ENCODE measurements around the gene PCP2.
"Not testable (repeated sequence)": the region's sequence is repeated elsewhere in the genome, so short reads cannot be mapped to it uniquely, and the experiment has no call there.

PCP2 gene

GRCh38 chr19:7648265-7649014 lies 14.9 kb upstream of the PCP2 start:
- TF ChIP-seq, protein P1, sequence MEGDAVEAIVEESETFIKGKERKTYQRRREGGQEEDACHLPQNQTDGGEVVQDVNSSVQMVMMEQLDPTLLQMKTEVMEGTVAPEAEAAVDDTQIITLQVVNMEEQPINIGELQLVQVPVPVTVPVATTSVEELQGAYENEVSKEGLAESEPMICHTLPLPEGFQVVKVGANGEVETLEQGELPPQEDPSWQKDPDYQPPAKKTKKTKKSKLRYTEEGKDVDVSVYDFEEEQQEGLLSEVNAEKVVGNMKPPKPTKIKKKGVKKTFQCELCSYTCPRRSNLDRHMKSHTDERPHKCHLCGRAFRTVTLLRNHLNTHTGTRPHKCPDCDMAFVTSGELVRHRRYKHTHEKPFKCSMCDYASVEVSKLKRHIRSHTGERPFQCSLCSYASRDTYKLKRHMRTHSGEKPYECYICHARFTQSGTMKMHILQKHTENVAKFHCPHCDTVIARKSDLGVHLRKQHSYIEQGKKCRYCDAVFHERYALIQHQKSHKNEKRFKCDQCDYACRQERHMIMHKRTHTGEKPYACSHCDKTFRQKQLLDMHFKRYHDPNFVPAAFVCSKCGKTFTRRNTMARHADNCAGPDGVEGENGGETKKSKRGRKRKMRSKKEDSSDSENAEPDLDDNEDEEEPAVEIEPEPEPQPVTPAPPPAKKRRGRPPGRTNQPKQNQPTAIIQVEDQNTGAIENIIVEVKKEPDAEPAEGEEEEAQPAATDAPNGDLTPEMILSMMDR (IDR thresholded peaks at IDR 0.05; ENCODE audit: insufficient read depth, missing control alignments) = no peak
- no peak for FAIRE-seq
- no peak for DNase-seq (ENCODE audit: insufficient read length, low spot score)

GRCh38 chr19:7647156-7647555 lies 13.6 kb upstream of the PCP2 start:
- no peak for DNase-seq (ENCODE audit: insufficient read length, low spot score)
- FAIRE-seq = no peak
- TF ChIP-seq, protein P1 (IDR thresholded peaks at IDR 0.05; ENCODE audit: insufficient read depth, missing control alignments) = no peak

DNA sequence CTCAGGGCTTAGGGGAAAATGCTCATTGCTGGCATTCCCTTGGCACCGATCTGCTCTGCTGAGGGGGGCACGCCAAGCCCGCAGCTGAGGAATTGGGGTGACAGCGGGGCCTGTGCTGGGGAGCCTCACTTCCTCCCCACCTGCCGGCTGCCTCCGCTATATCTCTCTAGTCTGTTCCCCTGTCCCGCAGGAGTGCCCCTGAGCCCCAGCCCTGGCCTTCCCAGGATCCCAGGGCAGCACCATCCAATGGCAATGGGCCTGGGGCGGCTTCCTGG lies 12.8 kb upstream of the PCP2 start:
- DNase-seq (ENCODE audit: insufficient read length, low spot score) (no peak), FAIRE-seq (no peak)
- TF ChIP-seq, protein P1 (IDR thresholded peaks at IDR 0.05; ENCODE audit: insufficient read depth, missing control alignments) = no peak

- DNase-seq (ENCODE audit: insufficient read length, low spot score) = no peak
- no peak for FAIRE-seq
These were observed 12.3 kb upstream of the PCP2 start for GRCh38 chr19:7645656-7646425.

DNA sequence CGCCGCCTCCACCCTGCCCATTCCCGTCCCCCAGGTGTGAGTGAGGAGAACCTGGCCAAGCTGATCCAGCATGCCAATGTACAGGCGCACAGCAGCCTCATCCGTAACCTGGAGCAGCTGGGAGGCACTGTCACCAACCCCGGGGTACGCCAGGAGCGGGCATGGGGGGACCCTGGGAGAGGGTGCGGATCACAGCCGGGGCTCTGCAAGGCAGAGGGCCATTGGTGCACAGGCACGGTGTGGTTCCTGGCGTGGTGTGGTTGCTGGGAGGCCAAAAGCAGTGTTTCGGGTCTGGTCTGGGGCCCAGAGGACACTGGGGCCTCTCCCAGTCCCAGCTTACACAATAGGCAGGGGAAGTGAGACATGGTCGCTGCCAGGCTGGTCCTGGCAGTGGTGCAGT lies 11.6 kb upstream of the PCP2 start:
- TF ChIP-seq, protein P1 (IDR thresholded peaks at IDR 0.05; ENCODE audit: insufficient read depth, missing control alignments) = no peak
- DNase-seq (ENCODE audit: insufficient read length, low spot score) (no peak), FAIRE-seq (no peak)

More at GRCh38 chr19:7645656-7646425, 12.3 kb upstream of the PCP2 start:
- TF ChIP-seq, protein P1 (IDR thresholded peaks at IDR 0.05; ENCODE audit: insufficient read depth, missing control alignments) = no peak

DNA sequence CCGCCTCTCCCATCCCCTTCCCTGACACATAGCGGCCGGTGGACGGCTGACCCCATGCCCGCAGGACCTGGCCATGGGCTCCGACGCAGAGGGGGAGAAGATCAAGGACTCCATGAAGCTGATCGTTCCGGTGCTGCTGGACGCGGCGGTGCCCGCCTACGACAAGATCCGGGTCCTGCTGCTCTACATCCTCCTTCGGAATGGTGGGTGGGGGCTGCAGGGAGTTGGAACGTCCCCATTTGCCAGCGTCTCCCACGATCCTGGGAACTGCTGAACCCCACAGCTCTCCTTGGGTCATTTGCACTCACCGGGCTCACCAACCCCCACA lies 11.0 kb upstream of the PCP2 start:
- TF ChIP-seq, protein P1 (IDR thresholded peaks at IDR 0.05; ENCODE audit: insufficient read depth, missing control alignments) = no peak
- DNase-seq (ENCODE audit: insufficient read length, low spot score) (no peak), FAIRE-seq (no peak)

DNA sequence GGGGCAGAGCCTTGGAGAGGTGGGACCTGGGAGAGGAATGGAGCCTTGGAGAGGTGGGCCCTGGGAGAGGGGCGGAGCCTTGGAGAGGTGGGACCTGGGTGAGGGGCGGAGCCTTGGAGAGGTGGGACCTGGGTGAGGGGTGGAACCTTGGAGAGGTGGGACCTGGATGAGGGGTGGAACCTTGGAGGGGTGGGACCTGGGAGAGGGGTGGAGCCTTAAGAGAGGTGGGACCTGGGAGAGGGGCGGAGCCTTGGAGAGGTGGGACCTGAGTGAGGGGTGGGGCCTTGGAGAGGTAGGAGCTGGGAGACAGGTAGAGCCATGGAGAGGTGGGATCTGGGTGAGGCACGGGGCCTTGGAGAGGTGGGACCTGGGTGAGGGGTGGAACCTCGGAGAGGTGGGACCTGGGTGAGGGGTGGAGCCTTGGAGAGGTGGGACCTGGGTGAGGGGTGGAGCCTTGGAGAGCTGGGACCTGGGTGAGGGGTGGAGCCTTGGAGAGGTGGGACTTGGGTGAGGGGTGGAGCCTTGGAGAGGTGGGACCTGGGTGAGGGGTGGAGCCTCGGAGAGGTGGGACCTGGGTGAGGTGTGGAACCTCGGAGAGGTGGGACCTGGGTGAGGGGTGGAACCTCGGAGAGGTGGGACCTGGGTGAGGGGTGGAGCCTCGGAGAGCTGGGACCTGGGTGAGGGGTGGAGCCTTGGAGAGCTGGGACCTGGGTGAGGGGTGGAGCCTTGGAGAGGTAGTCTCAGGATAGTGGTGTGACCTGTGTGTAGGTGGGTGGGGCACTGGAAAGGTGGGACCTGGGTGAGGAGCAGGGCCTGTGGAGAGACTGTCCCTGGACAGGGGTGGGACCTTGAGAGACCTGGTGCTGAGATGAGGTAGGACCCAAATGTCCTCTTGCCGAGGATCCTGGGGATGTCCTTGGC lies 10.4 kb upstream of the PCP2 start:
- DNase-seq (ENCODE audit: insufficient read length, low spot score); FAIRE-seq: not testable (repeated sequence)

Data from D721Med (cell line).